ENCODE measurements around the gene WDFY2.

DNA sequence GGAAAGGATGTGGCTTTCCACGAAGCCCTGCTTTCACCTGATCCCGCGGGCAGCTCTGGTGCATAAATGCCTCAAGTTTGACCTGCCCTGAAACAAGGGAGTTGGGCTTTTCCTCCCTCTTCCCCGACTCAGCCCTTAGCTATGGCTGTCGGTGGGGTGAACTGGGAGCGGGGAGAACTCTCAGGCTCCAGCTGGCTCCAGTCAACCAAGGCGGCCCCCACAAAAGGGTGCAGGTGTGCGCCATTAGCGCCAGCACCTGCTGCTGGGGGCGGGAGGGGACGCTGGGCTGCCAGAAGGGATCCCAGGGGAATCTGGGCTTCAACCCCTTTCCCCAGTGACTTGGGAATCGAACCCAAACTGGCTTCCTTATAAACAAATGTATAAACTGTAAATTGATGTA, 226.8 kb downstream of the WDFY2 start:
- TF ChIP-seq GATA2 (IDR thresholded peaks at IDR 0.05; ENCODE audit: low read depth, low read length): no peak
- TF ChIP-seq GATA3 (IDR thresholded peaks at IDR 0.05; ENCODE audit: low read depth, low read length): no peak

Data from SH-SY5Y (cell line).